HEK293 (cell line): Measurements from ENCODE around the gene MPP4.

Experiments used
- CTCF ChIA-PET: fragments of 350-600 bp; formaldehyde crosslinking; extraction: SDS; loops from one replicate; lab custom pipeline; 2021; ENCODE audit warnings: antibody characterized with exemption; lab: Yijun Ruan, JAX
- POLR2A ChIA-PET: fragments of 300-600 bp; formaldehyde crosslinking; extraction: SDS; loops from one replicate; lab custom pipeline; 2020; ENCODE audit warnings: antibody characterized with exemption, inconsistent platforms; lab: Yijun Ruan, JAX
- H3K27ac ChIP-seq: fragments of 200-500 bp; sonication (Bioruptor generic); 2 replicates; pipeline ENCODE4 v1.5.1; 2014; ENCODE audit warnings: low read depth, low read length, control low read depth, inconsistent platforms; ENCODE audit errors: extremely low read depth
- H3K36me3 ChIP-seq, 2 experiments: fragments of 200-500 bp in 1 of 2; sonication (Bioruptor generic) in 1 of 2; 1 replicate in 1 of 2; 2 replicates in 1 of 2; pipeline ENCODE4 v1.5.1; 2014 to 2017; ENCODE audit warnings: inconsistent platforms in 2 of 2, low read length in 2 of 2; ENCODE audit not compliant: control insufficient read depth in 2 of 2, insufficient read depth in 1 of 2
- H3K4me1 ChIP-seq: fragments of 200-500 bp; sonication (Bioruptor generic); 2 replicates; pipeline ENCODE4 v1.5.1; 2014; ENCODE audit warnings: mild to moderate bottlenecking, low read length, inconsistent platforms; ENCODE audit not compliant: control insufficient read depth, insufficient read depth
- H3K4me3 ChIP-seq: 2 replicates; pipeline ENCODE4 v1.5.1; 2011; ENCODE audit warnings: low read depth, mild to moderate bottlenecking, control low read depth, low read length, moderate library complexity
- H3K9me3 ChIP-seq: fragments of 200-500 bp; sonication (Bioruptor generic); 2 replicates; pipeline ENCODE4 v1.5.1; 2014; ENCODE audit warnings: low read depth, low read length, inconsistent platforms; ENCODE audit not compliant: control insufficient read depth, insufficient read depth
- GLI4 ChIP-seq: fragments of 450-650 bp; formaldehyde crosslinking; IDR thresholded peaks from 2 replicates; pipeline ENCODE4 v1.5.1; 2016; ENCODE audit warnings: missing biosample characterization, missing genetic modification characterization
- GLIS1 ChIP-seq: fragments of 450-650 bp; formaldehyde crosslinking; IDR thresholded peaks from 2 replicates; pipeline ENCODE4 v1.5.1; 2016; ENCODE audit warnings: missing biosample characterization, missing genetic modification characterization
- GLIS2 ChIP-seq: fragments of 450-650 bp; formaldehyde crosslinking; IDR thresholded peaks from 2 replicates; pipeline ENCODE4 v1.5.1; 2016; ENCODE audit warnings: missing biosample characterization, missing genetic modification characterization
- REPIN1 ChIP-seq: fragments of 450-650 bp; formaldehyde crosslinking; IDR thresholded peaks from 2 replicates; pipeline ENCODE4 v1.5.1; 2017; ENCODE audit warnings: missing biosample characterization, missing genetic modification characterization, low read depth
- SP2 ChIP-seq: fragments of 450-650 bp; formaldehyde crosslinking; IDR thresholded peaks from 2 replicates; pipeline ENCODE4 v1.5.1; 2016; ENCODE audit warnings: missing biosample characterization, missing genetic modification characterization
- ZFP37 ChIP-seq: fragments of 450-650 bp; formaldehyde crosslinking; IDR thresholded peaks from 2 replicates; pipeline ENCODE4 v1.5.1; 2016; ENCODE audit warnings: missing biosample characterization, missing genetic modification characterization
- ZNF132 ChIP-seq: fragments of 450-650 bp; formaldehyde crosslinking; IDR thresholded peaks from 2 replicates; pipeline ENCODE4 v1.5.1; 2017; ENCODE audit warnings: missing biosample characterization, missing genetic modification characterization, borderline replicate concordance
- ZNF155 ChIP-seq: fragments of 450-650 bp; formaldehyde crosslinking; IDR thresholded peaks from 2 replicates; pipeline ENCODE4 v1.5.1; 2016; ENCODE audit warnings: missing biosample characterization, missing genetic modification characterization
- ZNF423 ChIP-seq: fragments of 450-650 bp; formaldehyde crosslinking; IDR thresholded peaks from 2 replicates; pipeline ENCODE4 v1.5.1; 2016; ENCODE audit warnings: missing biosample characterization, missing genetic modification characterization
- ZNF48 ChIP-seq: fragments of 450-650 bp; formaldehyde crosslinking; IDR thresholded peaks from 2 replicates; pipeline ENCODE4 v1.5.1; 2016; ENCODE audit warnings: missing biosample characterization, missing genetic modification characterization
- ZNF488 ChIP-seq: fragments of 450-650 bp; formaldehyde crosslinking; IDR thresholded peaks from 2 replicates; pipeline ENCODE4 v1.5.1; 2016; ENCODE audit warnings: missing biosample characterization, missing genetic modification characterization
- ZNF501 ChIP-seq: fragments of 450-650 bp; formaldehyde crosslinking; IDR thresholded peaks from 2 replicates; pipeline ENCODE4 v1.5.1; 2016; ENCODE audit warnings: missing biosample characterization, missing genetic modification characterization
- ZNF513 ChIP-seq: fragments of 450-650 bp; IDR thresholded peaks from 2 replicates; pipeline ENCODE4 v1.5.1; 2018; ENCODE audit warnings: missing biosample characterization, missing genetic modification characterization
- ZNF571 ChIP-seq: fragments of 450-650 bp; formaldehyde crosslinking; IDR thresholded peaks from 2 replicates; pipeline ENCODE4 v1.5.0; 2017; ENCODE audit warnings: missing biosample characterization, missing genetic modification characterization
- ZNF658 ChIP-seq: fragments of 450-650 bp; formaldehyde crosslinking; IDR thresholded peaks from 2 replicates; pipeline ENCODE4; 2016; ENCODE audit warnings: missing biosample characterization, missing genetic modification characterization
- ZNF701 ChIP-seq: fragments of 450-650 bp; formaldehyde crosslinking; IDR thresholded peaks from 2 replicates; pipeline ENCODE4 v1.5.1; 2016; ENCODE audit warnings: missing biosample characterization, missing genetic modification characterization
- TF ChIP-seq, protein P1 (sequence below): fragments of 450-650 bp; formaldehyde crosslinking; IDR thresholded peaks from 2 replicates; pipeline ENCODE4 v1.5.1; 2016; ENCODE audit warnings: missing biosample characterization, missing genetic modification characterization
- TF ChIP-seq, protein P2 (sequence below): fragments of 450-650 bp; formaldehyde crosslinking; conservative IDR thresholded peaks from 2 replicates; pipeline ENCODE4 v1.5.1; 2016; ENCODE audit warnings: low read depth, missing biosample characterization, missing genetic modification characterization
- TF ChIP-seq, protein P3 (sequence below): fragments of 450-650 bp; formaldehyde crosslinking; IDR thresholded peaks from 2 replicates; pipeline ENCODE4 v1.5.1; 2017; ENCODE audit warnings: missing biosample characterization, mild to moderate bottlenecking, missing genetic modification characterization, moderate library complexity
- TF ChIP-seq, protein P4 (sequence below): fragments of 450-650 bp; formaldehyde crosslinking; IDR thresholded peaks from 2 replicates; pipeline ENCODE4 v1.5.1; 2016; ENCODE audit warnings: missing biosample characterization, missing genetic modification characterization

Gene MPP4

DNA sequence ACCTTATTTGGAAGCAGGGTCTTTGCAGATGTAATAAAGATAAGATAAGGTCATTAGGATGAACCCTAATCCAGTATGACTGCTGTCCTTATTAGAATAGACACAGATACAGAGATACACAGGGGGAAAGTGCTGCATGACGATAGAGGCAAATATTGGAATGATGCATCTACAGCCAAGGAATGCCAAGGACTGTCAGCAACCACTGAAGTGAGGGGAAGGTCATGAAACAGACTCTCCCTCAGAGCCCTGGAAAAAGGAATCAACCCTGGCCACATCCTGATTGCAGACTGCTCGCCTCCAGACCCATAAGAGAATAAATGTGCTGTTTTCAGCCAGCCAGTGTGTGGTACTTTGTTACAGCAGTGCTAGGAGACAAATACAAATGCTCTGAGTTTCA is 69.9 kb downstream of the MPP4 start:
- Histone ChIP-seq H3K27ac (no peak overlapping the region), H3K9me3 (no peaks in the 10 kb centered on the region), H3K4me1 (no peaks in the 10 kb centered on the region), H3K4me3 (no peak overlapping the region), H3K36me3 (peaks cover 66 to 71% of the 10 kb centered on the region in 2 experiments)
- no peak for TF ChIP-seq ZNF488 (tag by site-specific recombination)
- TF ChIP-seq ZNF423 (tag by site-specific recombination) = no peak
- no peak for TF ChIP-seq ZNF513
- TF ChIP-seq GLI4 (tag by site-specific recombination) = no peak
- TF ChIP-seq ZNF501 = no peak
- no peak for TF ChIP-seq GLIS2
- no peak for TF ChIP-seq ZNF48 (tag by site-specific recombination)
- TF ChIP-seq ZNF658 = no peak
- no peak for TF ChIP-seq REPIN1
- no peak for TF ChIP-seq SP2 (tag by site-specific recombination)
- TF ChIP-seq, protein P1, sequence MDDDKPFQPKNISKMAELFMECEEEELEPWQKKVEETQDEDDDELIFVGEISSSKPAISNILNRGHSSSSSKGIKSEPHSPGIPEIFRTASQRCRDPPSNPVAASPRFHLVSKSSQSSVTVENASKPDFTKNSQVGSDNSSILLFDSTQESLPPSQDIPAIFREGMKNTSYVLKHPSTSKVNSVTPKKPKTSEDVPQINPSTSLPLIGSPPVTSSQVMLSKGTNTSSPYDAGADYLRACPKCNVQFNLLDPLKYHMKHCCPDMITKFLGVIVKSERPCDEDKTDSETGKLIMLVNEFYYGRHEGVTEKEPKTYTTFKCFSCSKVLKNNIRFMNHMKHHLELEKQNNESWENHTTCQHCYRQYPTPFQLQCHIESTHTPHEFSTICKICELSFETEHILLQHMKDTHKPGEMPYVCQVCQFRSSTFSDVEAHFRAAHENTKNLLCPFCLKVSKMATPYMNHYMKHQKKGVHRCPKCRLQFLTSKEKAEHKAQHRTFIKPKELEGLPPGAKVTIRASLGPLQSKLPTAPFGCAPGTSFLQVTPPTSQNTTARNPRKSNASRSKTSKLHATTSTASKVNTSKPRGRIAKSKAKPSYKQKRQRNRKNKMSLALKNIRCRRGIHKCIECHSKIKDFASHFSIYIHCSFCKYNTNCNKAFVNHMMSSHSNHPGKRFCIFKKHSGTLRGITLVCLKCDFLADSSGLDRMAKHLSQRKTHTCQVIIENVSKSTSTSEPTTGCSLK (tag by site-specific recombination) = no peak
- TF ChIP-seq, protein P2, sequence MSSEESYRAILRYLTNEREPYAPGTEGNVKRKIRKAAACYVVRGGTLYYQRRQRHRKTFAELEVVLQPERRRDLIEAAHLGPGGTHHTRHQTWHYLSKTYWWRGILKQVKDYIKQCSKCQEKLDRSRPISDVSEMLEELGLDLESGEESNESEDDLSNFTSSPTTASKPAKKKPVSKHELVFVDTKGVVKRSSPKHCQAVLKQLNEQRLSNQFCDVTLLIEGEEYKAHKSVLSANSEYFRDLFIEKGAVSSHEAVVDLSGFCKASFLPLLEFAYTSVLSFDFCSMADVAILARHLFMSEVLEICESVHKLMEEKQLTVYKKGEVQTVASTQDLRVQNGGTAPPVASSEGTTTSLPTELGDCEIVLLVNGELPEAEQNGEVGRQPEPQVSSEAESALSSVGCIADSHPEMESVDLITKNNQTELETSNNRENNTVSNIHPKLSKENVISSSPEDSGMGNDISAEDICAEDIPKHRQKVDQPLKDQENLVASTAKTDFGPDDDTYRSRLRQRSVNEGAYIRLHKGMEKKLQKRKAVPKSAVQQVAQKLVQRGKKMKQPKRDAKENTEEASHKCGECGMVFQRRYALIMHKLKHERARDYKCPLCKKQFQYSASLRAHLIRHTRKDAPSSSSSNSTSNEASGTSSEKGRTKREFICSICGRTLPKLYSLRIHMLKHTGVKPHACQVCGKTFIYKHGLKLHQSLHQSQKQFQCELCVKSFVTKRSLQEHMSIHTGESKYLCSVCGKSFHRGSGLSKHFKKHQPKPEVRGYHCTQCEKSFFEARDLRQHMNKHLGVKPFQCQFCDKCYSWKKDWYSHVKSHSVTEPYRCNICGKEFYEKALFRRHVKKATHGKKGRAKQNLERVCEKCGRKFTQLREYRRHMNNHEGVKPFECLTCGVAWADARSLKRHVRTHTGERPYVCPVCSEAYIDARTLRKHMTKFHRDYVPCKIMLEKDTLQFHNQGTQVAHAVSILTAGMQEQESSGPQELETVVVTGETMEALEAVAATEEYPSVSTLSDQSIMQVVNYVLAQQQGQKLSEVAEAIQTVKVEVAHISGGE (tag by site-specific recombination) = no peak
- TF ChIP-seq GLIS1 (tag by site-specific recombination) = no peak
- TF ChIP-seq, protein P3, sequence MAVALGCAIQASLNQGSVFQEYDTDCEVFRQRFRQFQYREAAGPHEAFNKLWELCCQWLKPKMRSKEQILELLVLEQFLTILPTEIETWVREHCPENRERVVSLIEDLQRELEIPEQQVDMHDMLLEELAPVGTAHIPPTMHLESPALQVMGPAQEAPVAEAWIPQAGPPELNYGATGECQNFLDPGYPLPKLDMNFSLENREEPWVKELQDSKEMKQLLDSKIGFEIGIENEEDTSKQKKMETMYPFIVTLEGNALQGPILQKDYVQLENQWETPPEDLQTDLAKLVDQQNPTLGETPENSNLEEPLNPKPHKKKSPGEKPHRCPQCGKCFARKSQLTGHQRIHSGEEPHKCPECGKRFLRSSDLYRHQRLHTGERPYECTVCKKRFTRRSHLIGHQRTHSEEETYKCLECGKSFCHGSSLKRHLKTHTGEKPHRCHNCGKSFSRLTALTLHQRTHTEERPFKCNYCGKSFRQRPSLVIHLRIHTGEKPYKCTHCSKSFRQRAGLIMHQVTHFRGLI (tag by site-specific recombination) = no peak
- TF ChIP-seq, protein P4, sequence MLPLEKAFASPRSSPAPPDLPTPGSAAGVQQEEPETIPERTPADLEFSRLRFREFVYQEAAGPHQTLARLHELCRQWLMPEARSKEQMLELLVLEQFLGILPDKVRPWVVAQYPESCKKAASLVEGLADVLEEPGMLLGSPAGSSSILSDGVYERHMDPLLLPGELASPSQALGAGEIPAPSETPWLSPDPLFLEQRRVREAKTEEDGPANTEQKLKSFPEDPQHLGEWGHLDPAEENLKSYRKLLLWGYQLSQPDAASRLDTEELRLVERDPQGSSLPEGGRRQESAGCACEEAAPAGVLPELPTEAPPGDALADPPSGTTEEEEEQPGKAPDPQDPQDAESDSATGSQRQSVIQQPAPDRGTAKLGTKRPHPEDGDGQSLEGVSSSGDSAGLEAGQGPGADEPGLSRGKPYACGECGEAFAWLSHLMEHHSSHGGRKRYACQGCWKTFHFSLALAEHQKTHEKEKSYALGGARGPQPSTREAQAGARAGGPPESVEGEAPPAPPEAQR (tag by site-specific recombination) = no peak
- no peak for TF ChIP-seq ZNF701 (tag by site-specific recombination)
- TF ChIP-seq ZNF155 (tag by site-specific recombination) = no peak
- TF ChIP-seq ZNF571 = no peak
- TF ChIP-seq ZNF132 (tag by site-specific recombination) = no peak
- no peak for TF ChIP-seq ZFP37 (tag by site-specific recombination)
- ChIA-PET POLR2A (no interaction called here), CTCF (no interaction called here)
